Mucosa of rectum (tissue), 2 donors: ENCODE measurements around the gene KIAA1586.
"Not testable (repeated sequence)": the region's sequence is repeated elsewhere in the genome, so short reads cannot be mapped to it uniquely, and the experiment has no call there.

Experiments used
- H3K27ac ChIP-seq, 2 donors: one replicate each; pipeline ENCODE4 v1.7.0; 2013; ENCODE audit warnings: inconsistent platforms in 2 of 2, low read depth in 2 of 2, low read length in 2 of 2
- H3K27me3 ChIP-seq, 2 donors: one replicate each; pipeline ENCODE4 v1.7.0; 2013; ENCODE audit warnings: low read length in 2 of 2; ENCODE audit not compliant: control insufficient read depth in 2 of 2, insufficient read depth in 2 of 2
- H3K36me3 ChIP-seq, 2 donors: one replicate each; pipeline ENCODE4 v1.7.0; 2013; ENCODE audit warnings: low read length in 2 of 2; ENCODE audit not compliant: control insufficient read depth in 2 of 2, insufficient read depth in 2 of 2
- H3K4me1 ChIP-seq, 2 donors: one replicate each; pipeline ENCODE4 v1.7.0; 2013; ENCODE audit warnings: low read length in 2 of 2, mild to moderate bottlenecking in 1 of 2; ENCODE audit not compliant: control insufficient read depth in 2 of 2, insufficient read depth in 2 of 2
- H3K4me3 ChIP-seq, 2 donors: one replicate each; pipeline ENCODE4 v1.7.0; 2013; ENCODE audit warnings: low read length in 2 of 2
- H3K9ac ChIP-seq, 2 donors: one replicate each; pipeline ENCODE4 v1.7.0; 2013; ENCODE audit warnings: low read length in 2 of 2, low read depth in 1 of 2, mild to moderate bottlenecking in 1 of 2
- H3K9me3 ChIP-seq, 2 donors: one replicate each; pipeline ENCODE4 v1.7.0; 2013; ENCODE audit warnings: low read length in 2 of 2; ENCODE audit not compliant: control insufficient read depth in 2 of 2
- donor health status: healthy.
- donor health status: Normal muscosa, but diverticular disease.

Gene KIAA1586

GRCh38 chr6:57074383-57074782 lies 27.9 kb downstream of the KIAA1586 start:
- Histone ChIP-seq H3K36me3 (no peaks in the 10 kb centered on the region), H3K4me1 (no peaks in the 10 kb centered on the region), H3K9ac (no peak overlapping the region)

GRCh38 chr6:57075092-57075491 lies 28.6 kb downstream of the KIAA1586 start:
- no peaks in the 10 kb centered on the region for H3K27me3 ChIP-seq
- H3K4me1 ChIP-seq = no peaks in the 10 kb centered on the region
- no peak overlapping the region for H3K9ac ChIP-seq
- H3K4me3 ChIP-seq = no peak overlapping the region
- no peak overlapping the region for H3K27ac ChIP-seq
- no peaks in the 10 kb centered on the region for H3K36me3 ChIP-seq
- no peaks in the 10 kb centered on the region for H3K9me3 ChIP-seq

More at GRCh38 chr6:57074383-57074782, 27.9 kb downstream of the KIAA1586 start:
- H3K27me3 ChIP-seq = no peaks in the 10 kb centered on the region
- no peak overlapping the region for H3K4me3 ChIP-seq
- H3K27ac ChIP-seq = no peak overlapping the region
- H3K9me3 ChIP-seq = no peaks in the 10 kb centered on the region

- Histone ChIP-seq H3K4me3 (no peak overlapping the region), H3K9ac (no peak overlapping the region), H3K27me3 (no peaks in the 10 kb centered on the region), H3K9me3 (no peaks in the 10 kb centered on the region), H3K36me3 (no peaks in the 10 kb centered on the region), H3K4me1 (no peaks in the 10 kb centered on the region), H3K27ac (no peak overlapping the region)
These were observed 32.2 kb downstream of the KIAA1586 start for GRCh38 chr6:57078531-57079207.

- Histone ChIP-seq H3K9me3 (no peaks in the 10 kb centered on the region), H3K4me3 (no peak overlapping the region), H3K36me3 (no peaks in the 10 kb centered on the region), H3K4me1 (peaks cover 5 to 7% of the 10 kb centered on the region in 2 donors), H3K9ac (no peak overlapping the region), H3K27me3 (no peaks in the 10 kb centered on the region), H3K27ac (no peak overlapping the region)
These were observed 39.0 kb downstream of the KIAA1586 start for GRCh38 chr6:57085471-57085870.

- H3K36me3 ChIP-seq = no peaks in the 10 kb centered on the region
- no peak overlapping the region for H3K27ac ChIP-seq
- H3K9me3 ChIP-seq = no peaks in the 10 kb centered on the region
- H3K27me3 ChIP-seq = no peaks in the 10 kb centered on the region
- H3K4me3 ChIP-seq = no peak overlapping the region
- no peak overlapping the region for H3K9ac ChIP-seq
- peaks cover 8 to 11% of the 10 kb centered on the region in 2 donors for H3K4me1 ChIP-seq
These were observed 40.4 kb downstream of the KIAA1586 start for GRCh38 chr6:57086843-57087242.

- no peaks in the 10 kb centered on the region for H3K36me3 ChIP-seq
- peaks cover 9 to 11% of the 10 kb centered on the region in 2 donors for H3K4me1 ChIP-seq
- H3K9ac ChIP-seq = no peak overlapping the region
- H3K9me3 ChIP-seq = no peaks in the 10 kb centered on the region
- no peak overlapping the region for H3K4me3 ChIP-seq
- H3K27me3 ChIP-seq = no peaks in the 10 kb centered on the region
- H3K27ac ChIP-seq = no peak overlapping the region
These were observed 41.4 kb downstream of the KIAA1586 start for GRCh38 chr6:57087916-57088315.

GRCh38 chr6:57089265-57089664 lies 42.8 kb downstream of the KIAA1586 start:
- Histone ChIP-seq H3K9ac (peak overlapping the region in 1 of 2 donors; percentile 49), H3K4me1 (peaks cover 9 to 11% of the 10 kb centered on the region in 2 donors), H3K4me3 (peak overlapping the region; percentile 65 to 81), H3K9me3 (no peaks in the 10 kb centered on the region), H3K36me3 (no peaks in the 10 kb centered on the region), H3K27me3 (no peaks in the 10 kb centered on the region), H3K27ac (peak overlapping the region in 1 of 2 donors; percentile 32)

- no peaks in the 10 kb centered on the region for H3K9me3 ChIP-seq
- peak within 1 kb of the TSS; percentile 65 to 81 for H3K4me3 ChIP-seq
- H3K27me3 ChIP-seq = no peaks in the 10 kb centered on the region
- H3K9ac ChIP-seq = peak within 1 kb of the TSS; percentile 52 to 66
- peak within 1 kb of the TSS; percentile 74 to 83 for H3K27ac ChIP-seq
- peaks cover 9 to 11% of the 10 kb centered on the region in 2 donors for H3K4me1 ChIP-seq
- no peaks in the 10 kb centered on the region for H3K36me3 ChIP-seq
These were observed 43.4 kb downstream of the KIAA1586 start, which contains the start of gene ZNF451 for GRCh38 chr6:57089687-57090457. ZNF451 (plus strand) TSS chr6:57090188; CDS start chr6:57090254, 66 bp downstream.

- not testable (repeated sequence) for H3K4me3 ChIP-seq, H3K27ac ChIP-seq
These were observed 44.1 kb downstream of the KIAA1586 start for GRCh38 chr6:57090458-57091067.

GRCh38 chr6:57091375-57091774 lies 44.9 kb downstream of the KIAA1586 start:
- Histone ChIP-seq H3K4me3 (peak overlapping the region in 1 of 2 donors; percentile 1), H3K4me1 (peaks cover 9 to 11% of the 10 kb centered on the region in 2 donors)
- not testable (repeated sequence) for H3K9ac ChIP-seq, H3K27ac ChIP-seq, H3K27me3 ChIP-seq, H3K9me3 ChIP-seq, H3K36me3 ChIP-seq

More at GRCh38 chr6:57090458-57091067, 44.1 kb downstream of the KIAA1586 start:
- not testable (repeated sequence) for H3K9ac ChIP-seq, H3K36me3 ChIP-seq, H3K27me3 ChIP-seq, H3K9me3 ChIP-seq
- H3K4me1 ChIP-seq = peaks cover 9 to 11% of the 10 kb centered on the region in 2 donors
